Trophoblast cell (in vitro differentiated cells and primary cell): ENCODE data around the gene CHN2.
A peak's percentile ranks its signal among the peaks of the same experiment; 100 is the strongest.

Experiments
- DNase-seq, 2 donors: peaks; one replicate each; pipeline ENCODE4 v3.0.0-alpha.2; 2016
- H2AFZ ChIP-seq: 2 replicates; pipeline ENCODE4 v1.6.1; 2013; ENCODE audit warnings: low read length, moderate library complexity, mild to moderate bottlenecking; ENCODE audit not compliant: insufficient read depth, poor library complexity
- H2AK5ac ChIP-seq: 2 replicates; pipeline ENCODE4 v1.6.1; 2013; ENCODE audit warnings: mild to moderate bottlenecking, low read length
- H2BK120ac ChIP-seq: 2 replicates; pipeline ENCODE4 v1.6.1; 2013; ENCODE audit warnings: low read length, mild to moderate bottlenecking, moderate library complexity; ENCODE audit not compliant: insufficient read depth, poor library complexity
- H2BK12ac ChIP-seq: 2 replicates; pipeline ENCODE4 v1.6.1; 2013; ENCODE audit warnings: mild to moderate bottlenecking, low read length, moderate library complexity
- H2BK5ac ChIP-seq: 2 replicates; pipeline ENCODE4 v1.6.1; 2013; ENCODE audit warnings: low read length, low read depth, moderate library complexity, mild to moderate bottlenecking; ENCODE audit not compliant: poor library complexity
- H3K14ac ChIP-seq: 2 replicates; pipeline ENCODE4 v1.6.1; 2013; ENCODE audit warnings: mild to moderate bottlenecking, low read length
- H3K18ac ChIP-seq: 2 replicates; pipeline ENCODE4 v1.6.1; 2013; ENCODE audit warnings: mild to moderate bottlenecking, low read length
- H3K23ac ChIP-seq: 2 replicates; pipeline ENCODE4 v1.6.1; 2013; ENCODE audit warnings: low read length
- H3K27ac ChIP-seq: 2 replicates; pipeline ENCODE4 v1.5.1; 2013; ENCODE audit warnings: low read depth, mild to moderate bottlenecking, inconsistent platforms, low read length, moderate library complexity
- H3K27me3 ChIP-seq: 2 replicates; pipeline ENCODE4 v1.6.1; 2013; ENCODE audit warnings: inconsistent platforms, mild to moderate bottlenecking, low read length, moderate library complexity; ENCODE audit not compliant: insufficient read depth
- H3K36me3 ChIP-seq, 2 experiments: 1 replicate in 1 of 2; 2 replicates in 1 of 2; pipeline ENCODE4 v1.6.1; 2013; ENCODE audit warnings: low read length in 2 of 2, mild to moderate bottlenecking in 2 of 2, moderate library complexity in 1 of 2; ENCODE audit not compliant: insufficient read depth in 2 of 2, control insufficient read depth in 1 of 2
- H3K4ac ChIP-seq: 2 replicates; pipeline ENCODE4 v1.6.1; 2013; ENCODE audit warnings: low read depth, mild to moderate bottlenecking, low read length, moderate library complexity
- H3K4me1 ChIP-seq, 2 experiments: 1 replicate in 1 of 2; 2 replicates in 1 of 2; pipeline ENCODE4 v1.6.1; 2013; ENCODE audit warnings: low read length in 2 of 2, mild to moderate bottlenecking in 2 of 2, moderate library complexity in 1 of 2; ENCODE audit not compliant: insufficient read depth in 2 of 2, control insufficient read depth in 1 of 2
- H3K4me2 ChIP-seq: 2 replicates; pipeline ENCODE4 v1.6.1; 2013; ENCODE audit warnings: inconsistent platforms, mild to moderate bottlenecking, low read length, moderate library complexity
- H3K4me3 ChIP-seq: 2 replicates; pipeline ENCODE4 v1.5.1; 2013; ENCODE audit warnings: mild to moderate bottlenecking, low read depth, low read length, inconsistent platforms
- H3K79me1 ChIP-seq: one replicate; pipeline ENCODE4 v1.6.1; 2013; ENCODE audit warnings: low read length
- H3K79me2 ChIP-seq: 2 replicates; pipeline ENCODE4 v1.6.1; 2013; ENCODE audit warnings: low read length, mild to moderate bottlenecking; ENCODE audit not compliant: control insufficient read depth, insufficient read depth, poor library complexity
- H3K9ac ChIP-seq: 2 replicates; pipeline ENCODE4 v1.6.1; 2013; ENCODE audit warnings: mild to moderate bottlenecking, low read length
- H3K9me3 ChIP-seq: 2 replicates; pipeline ENCODE4 v1.6.1; 2013; ENCODE audit warnings: low read depth, mild to moderate bottlenecking, control low read depth, inconsistent platforms, low read length; ENCODE audit not compliant: insufficient read depth
- H4K12ac ChIP-seq: 2 replicates; pipeline ENCODE4 v1.6.1; 2013; ENCODE audit warnings: low read depth, mild to moderate bottlenecking, low read length, moderate library complexity
- H4K8ac ChIP-seq: 2 replicates; pipeline ENCODE4 v1.6.1; 2013; ENCODE audit warnings: low read depth, mild to moderate bottlenecking, low read length, moderate library complexity
- H4K91ac ChIP-seq: one replicate; pipeline ENCODE4 v1.6.1; 2013; ENCODE audit warnings: low read depth, mild to moderate bottlenecking, low read length, moderate library complexity
- WGBS: extraction: QIAGEN DNeasy Blood & Tissue Kit; methylation state at CpG from one replicate; pipeline ENCODE4 v1.1.7; 2013; ENCODE audit warnings: missing lambda C conversion rate; ENCODE audit not compliant: insufficient read length, insufficient coverage; ENCODE audit errors: extremely low coverage; 5-methylcytosine and 5-hydroxymethylcytosine counted together

CHN2 gene

GRCh38 chr7:29196971-29197595 is 2.5 kb downstream of the CHN2 start:
- H2BK120ac ChIP-seq, result no peak overlapping the region
- H3K4me3 ChIP-seq, result no peak overlapping the region
- peak overlapping the region; percentile 82 for H3K4me2 ChIP-seq
- no peak overlapping the region for H3K27ac ChIP-seq
- no peak overlapping the region for H3K9ac ChIP-seq
- peak overlapping the region; percentile 92 for H3K4ac ChIP-seq
- H3K4me1 ChIP-seq, result peaks cover 7 to 20% of the 10 kb centered on the region in 2 experiments
- no peaks in the 10 kb centered on the region for H3K27me3 ChIP-seq
- no peak overlapping the region for H2BK12ac ChIP-seq
- H3K23ac ChIP-seq, result no peak overlapping the region
- no peak overlapping the region for H4K12ac ChIP-seq
- no CpG with 5 or more reads among the region's 3 CpGs for WGBS
- H2BK5ac ChIP-seq, result no peak overlapping the region
- no peak overlapping the region for H4K8ac ChIP-seq
- H3K14ac ChIP-seq, result no peak overlapping the region
- no peak overlapping the region for H3K18ac ChIP-seq
- peaks cover 28% of the 10 kb centered on the region for H3K79me2 ChIP-seq
- no peak overlapping the region for H4K91ac ChIP-seq
- H3K79me1 ChIP-seq, result peaks cover 24% of the 10 kb centered on the region
- no peak overlapping the region for H2AK5ac ChIP-seq
- DNase-seq, result no peak
- H3K36me3 ChIP-seq, result no peaks in the 10 kb centered on the region
- no peak overlapping the region for H2AFZ ChIP-seq
- no peaks in the 10 kb centered on the region for H3K9me3 ChIP-seq

- no peaks in the 10 kb centered on the region for H3K9me3 ChIP-seq
- peaks cover 22% of the 10 kb centered on the region for H3K79me1 ChIP-seq
- H2BK120ac ChIP-seq, result no peak overlapping the region
- no peak overlapping the region for H3K9ac ChIP-seq
- H3K79me2 ChIP-seq, result peaks cover 32% of the 10 kb centered on the region
- H3K14ac ChIP-seq, result no peak overlapping the region
- DNase-seq, result no peak
- H3K4me3 ChIP-seq, result no peak overlapping the region
- WGBS, result no CpG with 5 or more reads among the region's 3 CpGs
- peaks cover 8 to 19% of the 10 kb centered on the region in 2 experiments for H3K4me1 ChIP-seq
- no peak overlapping the region for H4K91ac ChIP-seq
- peak overlapping the region; percentile 78 for H3K4ac ChIP-seq
- no peaks in the 10 kb centered on the region for H3K27me3 ChIP-seq
- no peak overlapping the region for H2AK5ac ChIP-seq
- H4K12ac ChIP-seq, result no peak overlapping the region
- no peak overlapping the region for H3K27ac ChIP-seq
- H3K4me2 ChIP-seq, result peak overlapping the region; percentile 11
- no peak overlapping the region for H2AFZ ChIP-seq
- no peak overlapping the region for H3K18ac ChIP-seq
- H4K8ac ChIP-seq, result no peak overlapping the region
- peaks cover 2 to 3% of the 10 kb centered on the region in 2 experiments for H3K36me3 ChIP-seq
- no peak overlapping the region for H2BK12ac ChIP-seq
- H3K23ac ChIP-seq, result no peak overlapping the region
- H2BK5ac ChIP-seq, result no peak overlapping the region
These were observed 3.3 kb downstream of the CHN2 start for GRCh38 chr7:29197916-29198315.

DNA sequence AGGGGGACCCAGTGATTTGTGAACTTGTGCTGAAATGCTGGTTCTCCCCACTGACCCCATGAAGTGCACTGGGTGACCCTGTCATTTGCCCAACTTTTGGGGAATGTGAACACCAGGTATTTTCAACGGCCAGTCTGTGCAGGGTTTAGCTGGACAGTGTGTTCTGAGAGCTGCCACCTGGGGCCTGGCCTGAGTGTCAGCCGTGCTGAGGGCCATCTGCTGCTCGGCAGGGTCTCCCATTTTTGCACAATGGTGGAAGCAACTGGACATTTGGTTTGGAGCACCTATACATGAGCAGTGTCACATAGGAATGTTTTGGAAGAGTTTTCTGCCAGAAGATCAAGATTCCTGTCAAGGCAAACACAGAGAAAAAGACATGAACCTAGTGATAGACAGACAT is 5.2 kb downstream of the CHN2 start:
- no peak overlapping the region for H3K4me2 ChIP-seq
- peak overlapping the region; percentile 22 for H3K4ac ChIP-seq
- no peak overlapping the region for H2BK12ac ChIP-seq
- H2BK5ac ChIP-seq, result no peak overlapping the region
- H3K27me3 ChIP-seq, result no peaks in the 10 kb centered on the region
- no peak overlapping the region for H3K27ac ChIP-seq
- no peak overlapping the region for H4K91ac ChIP-seq
- no CpG with 5 or more reads among the region's 3 CpGs for WGBS
- peaks cover 2 to 3% of the 10 kb centered on the region in 2 experiments for H3K36me3 ChIP-seq
- H3K23ac ChIP-seq, result no peak overlapping the region
- no peak overlapping the region for H2AFZ ChIP-seq
- no peak overlapping the region for H3K9ac ChIP-seq
- no peak overlapping the region for H2BK120ac ChIP-seq
- H3K79me1 ChIP-seq, result peaks cover 10% of the 10 kb centered on the region
- no peak overlapping the region for H3K18ac ChIP-seq
- no peak overlapping the region for H3K4me3 ChIP-seq
- no peak overlapping the region for H3K14ac ChIP-seq
- H3K79me2 ChIP-seq, result peaks cover 21% of the 10 kb centered on the region
- no peak overlapping the region for H4K12ac ChIP-seq
- no peaks in the 10 kb centered on the region for H3K9me3 ChIP-seq
- DNase-seq, result no peak
- H4K8ac ChIP-seq, result no peak overlapping the region
- H3K4me1 ChIP-seq, result peaks cover 7 to 17% of the 10 kb centered on the region in 2 experiments
- no peak overlapping the region for H2AK5ac ChIP-seq

- H3K23ac ChIP-seq, result no peak overlapping the region
- H3K9ac ChIP-seq, result no peak overlapping the region
- peak overlapping the region; percentile 37 for H3K27ac ChIP-seq
- DNase-seq, result peak in 1 of 2 donors; percentile 31
- H3K79me2 ChIP-seq, result peaks cover 15% of the 10 kb centered on the region
- H3K79me1 ChIP-seq, result peaks cover 4% of the 10 kb centered on the region
- H3K14ac ChIP-seq, result peak overlapping the region; percentile 35
- H3K4me2 ChIP-seq, result no peak overlapping the region
- H2AK5ac ChIP-seq, result no peak overlapping the region
- H2BK5ac ChIP-seq, result no peak overlapping the region
- H3K36me3 ChIP-seq, result peaks cover 2 to 3% of the 10 kb centered on the region in 2 experiments
- peak overlapping the region; percentile 74 for H3K4ac ChIP-seq
- no CpG with 5 or more reads among the region's 5 CpGs for WGBS
- H2BK12ac ChIP-seq, result peak overlapping the region; percentile 73
- no peaks in the 10 kb centered on the region for H3K27me3 ChIP-seq
- peaks cover 10 to 19% of the 10 kb centered on the region in 2 experiments for H3K4me1 ChIP-seq
- H3K9me3 ChIP-seq, result no peaks in the 10 kb centered on the region
- H4K8ac ChIP-seq, result no peak overlapping the region
- H2AFZ ChIP-seq, result no peak overlapping the region
- H2BK120ac ChIP-seq, result no peak overlapping the region
- peak overlapping the region; percentile 14 for H3K4me3 ChIP-seq
- H3K18ac ChIP-seq, result peak overlapping the region; percentile 49
- H4K12ac ChIP-seq, result no peak overlapping the region
- no peak overlapping the region for H4K91ac ChIP-seq
These were observed 8.1 kb downstream of the CHN2 start for GRCh38 chr7:29202651-29203069.
